ENCODE results near the gene PKP3.
"Not testable (repeated sequence)": the region's sequence is repeated elsewhere in the genome, so short reads cannot be mapped to it uniquely, and the experiment has no call there.

PKP3 gene, protein sequence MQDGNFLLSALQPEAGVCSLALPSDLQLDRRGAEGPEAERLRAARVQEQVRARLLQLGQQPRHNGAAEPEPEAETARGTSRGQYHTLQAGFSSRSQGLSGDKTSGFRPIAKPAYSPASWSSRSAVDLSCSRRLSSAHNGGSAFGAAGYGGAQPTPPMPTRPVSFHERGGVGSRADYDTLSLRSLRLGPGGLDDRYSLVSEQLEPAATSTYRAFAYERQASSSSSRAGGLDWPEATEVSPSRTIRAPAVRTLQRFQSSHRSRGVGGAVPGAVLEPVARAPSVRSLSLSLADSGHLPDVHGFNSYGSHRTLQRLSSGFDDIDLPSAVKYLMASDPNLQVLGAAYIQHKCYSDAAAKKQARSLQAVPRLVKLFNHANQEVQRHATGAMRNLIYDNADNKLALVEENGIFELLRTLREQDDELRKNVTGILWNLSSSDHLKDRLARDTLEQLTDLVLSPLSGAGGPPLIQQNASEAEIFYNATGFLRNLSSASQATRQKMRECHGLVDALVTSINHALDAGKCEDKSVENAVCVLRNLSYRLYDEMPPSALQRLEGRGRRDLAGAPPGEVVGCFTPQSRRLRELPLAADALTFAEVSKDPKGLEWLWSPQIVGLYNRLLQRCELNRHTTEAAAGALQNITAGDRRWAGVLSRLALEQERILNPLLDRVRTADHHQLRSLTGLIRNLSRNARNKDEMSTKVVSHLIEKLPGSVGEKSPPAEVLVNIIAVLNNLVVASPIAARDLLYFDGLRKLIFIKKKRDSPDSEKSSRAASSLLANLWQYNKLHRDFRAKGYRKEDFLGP

DNA sequence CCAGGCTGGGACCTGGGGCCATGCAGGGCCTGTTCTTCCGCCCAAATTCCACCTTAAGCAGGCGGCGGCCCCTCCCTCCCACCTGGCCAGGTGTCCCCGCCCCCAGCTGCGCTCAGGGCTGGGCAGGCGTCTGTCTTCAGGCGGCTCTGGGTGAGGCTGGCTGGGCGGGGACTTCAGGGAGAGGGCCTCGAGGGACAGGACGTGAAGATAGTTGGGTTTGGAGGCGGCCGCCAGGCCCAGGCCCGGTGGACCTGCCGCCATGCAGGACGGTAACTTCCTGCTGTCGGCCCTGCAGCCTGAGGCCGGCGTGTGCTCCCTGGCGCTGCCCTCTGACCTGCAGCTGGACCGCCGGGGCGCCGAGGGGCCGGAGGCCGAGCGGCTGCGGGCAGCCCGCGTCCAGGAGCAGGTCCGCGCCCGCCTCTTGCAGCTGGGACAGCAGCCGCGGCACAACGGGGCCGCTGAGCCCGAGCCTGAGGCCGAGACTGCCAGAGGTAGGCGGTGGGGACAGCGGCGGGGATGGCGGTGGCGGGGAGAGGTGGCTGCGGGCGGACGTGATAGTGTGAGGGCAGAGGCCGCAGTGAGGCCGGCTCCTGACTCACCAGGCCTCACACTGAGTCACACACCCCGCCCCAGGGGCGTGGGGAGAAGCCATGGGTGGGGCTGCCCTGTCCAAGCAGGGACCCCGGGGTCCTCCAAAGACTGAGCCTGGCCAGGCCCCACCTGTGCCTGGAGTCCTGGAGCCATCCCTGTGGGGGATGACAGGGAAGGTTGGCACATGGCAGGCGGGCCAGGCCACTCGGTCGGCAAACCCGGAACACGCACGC, at the start of gene PKP3:
Gene PKP3, plus strand, starts transcription at position 176 of the 824 bp plus-strand sequence. Its CDS starts 84 bp downstream, at position 260.
- DNase-seq = no peak

DNA sequence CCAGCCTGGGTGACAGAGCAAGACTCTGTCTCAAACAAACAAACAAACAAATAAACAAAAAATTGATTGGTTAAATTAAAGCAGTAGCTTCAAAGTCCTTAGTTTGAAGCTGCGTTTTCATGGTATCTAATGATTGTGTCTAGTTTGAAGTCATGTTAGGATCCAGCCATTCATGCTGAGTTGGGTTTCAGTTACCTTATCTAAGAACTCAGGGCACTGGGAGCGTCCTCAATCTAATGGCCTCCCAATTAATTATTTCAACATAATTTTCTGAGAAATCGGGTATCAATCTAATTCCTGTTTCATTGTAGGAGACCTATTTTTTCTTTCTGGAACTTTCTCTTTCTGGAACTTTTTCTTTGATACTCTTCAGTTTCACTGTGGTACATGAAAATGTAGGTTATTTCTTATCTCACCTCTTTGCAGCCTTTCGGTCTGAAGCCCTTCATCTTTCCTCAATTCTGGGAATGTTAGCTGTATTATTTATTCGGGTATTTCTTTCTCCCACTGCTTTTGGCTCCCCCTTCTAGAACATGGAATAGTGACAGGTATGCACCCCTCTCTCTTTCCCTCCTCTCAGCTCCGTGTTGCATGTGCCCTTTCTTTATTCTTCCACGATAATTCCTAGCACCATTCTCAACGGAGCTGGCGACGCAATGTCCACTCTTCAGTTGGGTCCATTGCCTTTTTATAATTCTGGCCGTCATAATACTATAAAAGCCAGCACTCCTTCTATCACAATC, 49.0 kb upstream of the PKP3 start:
- DNase-seq = no peak

DNA sequence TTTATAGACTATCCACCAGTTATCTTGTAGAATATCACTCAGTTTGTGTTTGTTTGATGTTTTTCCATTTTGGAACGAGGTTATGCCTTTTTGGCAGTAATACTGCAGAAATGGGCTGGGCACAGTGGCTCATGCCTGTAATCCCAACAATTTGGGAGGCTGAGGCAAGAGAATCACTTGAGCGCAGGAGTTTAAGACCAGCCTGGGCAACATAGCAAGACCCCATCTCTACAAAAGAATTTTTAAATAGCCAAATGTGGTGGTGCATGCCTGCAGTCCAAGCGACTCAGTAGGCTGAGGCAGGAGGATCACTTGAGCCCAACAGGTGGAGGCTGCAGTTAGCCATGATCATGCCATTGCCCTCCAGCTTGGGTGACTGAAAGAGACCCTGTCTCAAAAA, 47.5 kb upstream of the PKP3 start:
- no peak for DNase-seq

DNA sequence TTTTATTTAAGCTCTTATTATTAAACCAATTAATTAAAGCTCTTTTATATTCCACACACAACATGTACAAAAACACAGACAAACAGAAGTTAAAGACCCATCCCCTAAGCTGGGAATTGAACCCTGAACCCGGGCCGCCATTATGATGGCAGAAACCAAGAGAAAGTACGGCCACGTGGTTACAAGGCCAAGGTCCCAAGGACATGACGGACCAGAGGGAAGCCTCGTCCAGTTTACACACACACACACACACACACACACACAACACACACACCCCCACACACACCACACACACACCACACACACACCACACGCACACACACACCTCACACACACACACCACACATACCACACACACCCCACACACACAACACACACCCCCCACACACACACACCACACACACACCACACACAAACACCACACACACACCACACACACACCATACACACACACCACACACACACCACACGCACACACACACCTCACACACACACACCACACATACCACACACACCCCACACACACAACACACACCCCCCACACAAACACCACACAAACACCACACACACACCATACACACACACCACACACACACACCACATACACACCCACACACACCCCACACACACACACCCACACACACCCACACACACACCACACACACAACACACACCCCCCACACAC, 44.6 kb upstream of the PKP3 start:
- DNase-seq = not testable (repeated sequence)

DNA sequence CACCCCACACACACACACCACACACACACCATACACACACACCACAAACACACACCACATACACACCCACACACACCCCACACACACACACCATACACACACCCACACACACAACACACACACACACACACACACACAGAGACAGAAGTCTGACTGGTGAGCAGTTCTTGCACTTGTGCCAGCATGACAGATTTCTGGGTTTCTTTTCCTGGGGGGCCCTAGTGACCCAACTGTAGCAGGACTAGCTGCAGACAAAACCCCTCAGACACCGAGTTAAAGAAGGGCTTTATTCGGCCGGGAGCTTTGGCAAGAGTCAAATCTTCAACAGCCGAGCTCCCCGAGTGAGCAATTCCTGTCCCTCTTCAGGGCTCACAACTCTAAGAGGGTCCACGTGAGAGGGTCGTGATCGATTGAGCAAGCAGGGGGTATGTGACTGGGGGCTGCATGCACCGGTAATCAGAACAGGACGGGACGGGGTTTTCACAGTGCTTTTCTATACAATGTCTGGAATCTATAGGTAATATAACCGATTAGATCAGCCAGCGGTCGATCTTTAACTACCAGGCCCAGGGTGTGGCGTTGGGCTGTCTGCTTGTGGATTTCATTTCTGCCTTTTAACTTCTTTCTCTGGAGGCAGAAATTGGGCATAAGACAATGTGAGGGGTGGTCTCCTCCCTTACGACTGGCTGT, 43.8 kb upstream of the PKP3 start:
- DNase-seq = not testable (repeated sequence)

DNA sequence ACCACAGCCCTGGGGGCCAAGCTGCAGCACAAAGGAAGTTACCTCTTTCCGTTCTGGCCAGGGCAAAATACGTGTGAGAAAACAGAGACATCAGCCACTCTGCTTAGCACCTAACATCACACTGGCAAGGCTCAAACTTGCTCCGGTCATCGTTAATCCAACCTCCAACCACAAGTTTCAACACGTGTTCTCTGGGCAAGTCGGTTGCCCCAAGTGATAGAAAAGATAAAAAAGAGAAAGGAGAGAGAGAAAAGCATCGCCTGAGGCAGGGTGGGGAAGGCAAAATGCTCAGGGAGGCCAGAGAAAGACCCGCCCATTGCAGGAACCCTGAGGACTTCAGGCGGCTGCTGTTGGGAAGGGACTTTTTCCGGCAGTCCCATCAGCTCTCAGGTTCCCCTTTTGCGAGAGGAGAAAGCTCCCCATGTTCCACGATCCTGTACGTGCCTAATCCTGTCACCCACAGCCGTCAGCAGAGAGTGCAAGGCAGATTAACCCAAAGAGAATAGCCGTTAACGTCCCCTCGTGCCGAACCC, 43.2 kb upstream of the PKP3 start:
- DNase-seq = no peak

DNA sequence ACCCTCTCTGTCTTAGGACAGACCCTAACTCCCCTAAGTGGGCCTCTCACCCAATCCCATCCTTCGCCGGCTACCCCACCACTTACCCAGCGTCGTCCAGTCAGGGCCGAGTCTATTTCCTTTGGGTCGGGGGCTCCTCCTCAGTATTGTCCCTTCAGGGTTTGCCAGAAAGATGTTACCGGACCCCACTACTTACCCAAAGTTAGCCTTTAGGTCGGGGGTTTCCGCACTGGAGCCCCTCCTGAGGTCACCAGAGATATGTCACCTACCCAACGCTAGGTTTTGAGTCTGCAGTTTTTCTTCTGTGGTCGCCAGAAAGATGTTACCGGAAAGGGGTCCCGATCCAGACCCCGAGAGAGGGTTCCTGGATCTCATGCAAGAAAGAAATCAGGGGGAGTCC, 42.6 kb upstream of the PKP3 start:
- no peak for DNase-seq

DNA sequence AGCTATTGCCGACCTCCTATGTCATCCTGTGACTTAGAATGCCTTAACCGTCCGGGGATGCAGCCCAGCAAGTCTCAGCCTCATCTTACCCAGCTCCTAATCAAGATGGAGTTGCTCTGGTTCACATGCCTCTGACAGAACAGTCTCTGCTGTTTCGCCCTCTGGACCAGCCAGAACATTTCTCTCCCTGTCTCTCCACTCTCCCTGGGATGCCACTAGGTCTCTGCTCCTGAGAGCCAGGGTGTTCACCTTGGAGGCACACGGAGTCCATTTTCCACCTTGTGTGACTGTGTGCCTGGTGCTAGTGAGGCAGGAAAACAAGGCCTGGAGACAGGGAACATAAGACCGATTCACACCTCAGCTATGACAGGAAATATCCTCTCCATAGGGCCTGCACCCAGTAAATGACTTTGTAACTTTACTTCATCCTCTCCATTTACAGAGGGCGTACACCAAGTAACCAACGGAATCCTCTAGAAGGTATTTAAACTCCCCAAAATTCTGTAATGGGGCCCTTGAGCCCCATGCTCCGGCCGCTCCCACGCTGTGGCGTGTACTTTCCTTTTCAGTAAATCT, 41.5 kb upstream of the PKP3 start:
- DNase-seq = no peak

DNA sequence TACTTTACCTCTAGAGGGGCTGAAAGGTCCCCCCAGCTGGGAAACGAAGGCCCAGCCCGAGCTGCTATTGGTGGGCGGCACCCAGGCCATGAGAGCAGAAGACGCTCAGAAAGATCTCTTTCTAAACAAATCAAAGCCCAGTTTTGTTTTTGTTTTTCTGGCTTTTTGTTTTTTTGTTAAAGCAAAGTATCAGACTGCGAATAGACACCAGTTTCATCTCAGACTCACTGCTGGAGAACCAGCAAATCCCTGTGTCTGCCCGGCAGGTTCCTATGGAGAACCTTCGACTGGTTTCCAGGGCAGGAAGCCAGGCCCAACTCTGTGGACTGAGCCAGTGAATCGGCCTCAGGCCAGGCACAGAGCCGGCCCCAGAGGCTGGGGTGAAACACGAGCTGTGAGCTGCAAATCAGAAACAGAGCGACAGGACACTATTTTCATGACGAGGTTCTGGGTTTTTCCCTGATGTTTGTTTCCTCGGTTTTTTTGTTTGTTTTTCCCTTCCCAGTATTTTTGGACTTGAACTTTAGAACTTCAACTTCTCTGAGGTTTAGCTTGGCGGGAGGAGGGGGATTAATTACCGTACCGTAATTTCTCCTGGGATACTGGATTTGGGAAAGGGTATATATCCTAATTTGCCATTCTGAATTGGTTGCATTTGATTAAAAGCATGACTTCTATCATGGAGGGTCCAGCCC, 40.7 kb upstream of the PKP3 start:
- no peak for DNase-seq

DNA sequence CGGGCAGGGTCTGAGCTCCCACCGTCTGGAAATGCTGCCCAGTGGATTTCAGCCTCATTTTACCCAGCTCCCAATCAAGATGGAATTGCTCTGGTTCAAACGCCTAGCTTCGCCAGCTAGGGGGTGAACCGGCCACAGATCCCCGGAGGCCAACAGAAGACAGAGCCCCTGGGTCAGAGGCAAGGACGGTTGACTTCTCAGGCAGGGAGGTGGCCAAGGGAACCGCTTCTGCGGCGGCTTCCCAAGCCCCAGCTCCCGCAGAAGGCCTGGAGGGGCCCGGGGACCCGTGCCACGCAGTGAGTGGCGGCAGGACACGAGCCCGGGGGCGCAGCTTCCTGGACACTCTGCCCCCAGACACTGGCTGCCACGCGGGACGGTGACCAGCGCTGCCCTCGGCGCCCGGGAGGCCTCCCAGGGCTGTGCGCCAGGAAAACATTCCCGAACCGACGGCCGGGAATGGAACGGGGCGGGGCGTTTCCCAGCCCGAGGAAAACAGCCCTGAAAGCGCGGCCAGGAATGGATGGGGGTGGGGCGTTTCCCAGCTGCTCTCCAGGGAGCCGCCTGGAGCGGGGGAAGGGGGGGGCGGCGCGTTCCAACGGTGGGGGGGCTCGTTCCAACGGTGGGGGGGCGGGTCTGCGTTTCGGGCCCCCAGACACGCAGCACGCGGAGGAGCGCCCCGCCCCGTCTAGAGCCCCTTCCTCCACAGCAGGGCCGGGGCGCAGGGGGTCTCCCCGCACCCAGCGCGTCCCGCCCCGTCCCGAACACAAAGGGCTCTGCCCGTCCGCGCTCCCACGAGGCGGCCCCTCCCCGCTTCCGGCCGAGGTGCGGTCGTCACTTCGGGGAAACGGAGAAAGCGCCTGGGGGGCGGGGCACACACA, 38.2 kb upstream of the PKP3 start:
- peak; percentile 48 for DNase-seq

DNA sequence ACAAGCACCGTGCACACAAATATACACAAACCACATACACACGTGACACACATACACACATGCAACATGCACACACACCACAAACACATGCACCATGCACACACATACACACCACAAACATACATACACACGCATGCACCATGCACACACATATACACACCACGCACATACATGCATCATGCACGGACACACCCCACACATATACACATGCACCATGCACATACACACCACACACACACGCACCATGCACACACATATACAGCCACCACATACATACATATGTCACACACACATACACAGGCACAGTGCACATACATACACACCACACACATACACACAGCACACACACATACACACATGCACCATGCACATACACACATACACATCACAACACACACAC, 37.4 kb upstream of the PKP3 start:
- no peak for DNase-seq

DNA sequence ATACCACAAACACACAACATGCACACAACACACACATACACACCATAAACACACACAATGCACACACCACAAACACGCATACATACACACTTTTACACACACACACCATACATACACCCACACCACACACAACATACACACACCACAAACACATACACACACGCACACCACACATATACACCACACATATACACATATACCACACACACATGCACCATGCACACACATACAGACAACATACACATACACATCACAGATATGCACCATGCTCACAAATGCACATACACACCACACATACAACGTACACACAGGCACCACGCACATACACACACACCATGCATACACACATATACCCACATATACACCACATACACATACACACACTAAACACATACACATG, 36.4 kb upstream of the PKP3 start:
- no peak for DNase-seq

DNA sequence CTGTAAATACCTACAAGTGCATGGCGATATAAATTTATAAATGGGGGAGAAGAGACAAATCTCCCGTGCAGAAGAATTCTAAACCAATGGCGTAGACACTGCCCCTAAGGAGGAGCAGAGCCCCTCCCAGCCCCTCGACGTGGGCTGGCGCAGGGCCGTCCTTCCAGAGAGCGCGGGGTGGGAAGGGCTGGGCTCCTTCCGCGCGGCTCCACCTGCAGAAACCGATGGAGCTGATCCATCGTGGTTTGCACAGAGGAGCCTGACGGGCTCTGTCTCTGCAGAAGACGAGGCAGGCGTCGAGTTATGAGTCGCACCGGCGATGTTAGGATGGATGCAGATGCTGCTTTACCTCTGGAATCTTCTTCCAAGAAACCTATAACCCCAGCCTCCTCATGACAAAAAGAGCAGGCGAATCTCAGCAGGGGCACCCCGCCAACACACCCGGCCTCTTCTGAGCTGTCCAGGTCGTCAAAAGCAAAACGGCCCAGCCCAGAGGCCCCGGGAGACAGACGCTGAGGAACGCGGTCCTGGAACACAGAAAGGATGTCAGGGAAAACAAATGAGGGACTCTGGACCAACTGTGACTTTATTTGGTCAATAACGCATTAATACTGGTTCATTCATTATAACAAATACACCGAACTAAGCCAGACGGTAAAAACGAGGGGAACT, 35.7 kb upstream of the PKP3 start:
- DNase-seq = no peak

DNA sequence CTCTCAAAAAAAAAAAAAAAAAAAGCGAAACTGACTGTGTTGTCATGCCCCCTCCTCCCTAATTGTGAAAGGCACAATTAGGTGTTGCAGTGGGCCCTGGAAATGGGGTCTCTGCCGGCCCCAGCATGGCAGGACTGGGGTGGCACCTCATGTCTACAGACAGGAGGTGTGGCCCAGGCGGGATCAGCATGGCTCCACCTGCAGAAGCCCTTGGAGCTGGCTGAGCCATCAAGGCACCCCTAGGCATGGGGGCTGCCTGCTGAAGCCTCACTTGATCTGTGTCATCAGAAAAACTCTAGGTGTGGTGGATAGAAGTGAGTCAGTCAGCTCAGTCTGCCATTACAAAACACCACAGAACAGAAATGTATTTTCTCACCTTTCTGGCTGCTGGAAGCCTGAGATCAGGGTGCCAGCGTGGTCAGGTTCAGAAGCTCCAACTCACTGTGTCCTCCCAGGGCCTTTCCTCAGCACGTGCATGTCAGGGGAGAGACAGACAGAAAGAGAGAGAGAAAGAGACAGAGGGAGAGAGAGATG, 34.8 kb upstream of the PKP3 start:
- DNase-seq = no peak

DNA sequence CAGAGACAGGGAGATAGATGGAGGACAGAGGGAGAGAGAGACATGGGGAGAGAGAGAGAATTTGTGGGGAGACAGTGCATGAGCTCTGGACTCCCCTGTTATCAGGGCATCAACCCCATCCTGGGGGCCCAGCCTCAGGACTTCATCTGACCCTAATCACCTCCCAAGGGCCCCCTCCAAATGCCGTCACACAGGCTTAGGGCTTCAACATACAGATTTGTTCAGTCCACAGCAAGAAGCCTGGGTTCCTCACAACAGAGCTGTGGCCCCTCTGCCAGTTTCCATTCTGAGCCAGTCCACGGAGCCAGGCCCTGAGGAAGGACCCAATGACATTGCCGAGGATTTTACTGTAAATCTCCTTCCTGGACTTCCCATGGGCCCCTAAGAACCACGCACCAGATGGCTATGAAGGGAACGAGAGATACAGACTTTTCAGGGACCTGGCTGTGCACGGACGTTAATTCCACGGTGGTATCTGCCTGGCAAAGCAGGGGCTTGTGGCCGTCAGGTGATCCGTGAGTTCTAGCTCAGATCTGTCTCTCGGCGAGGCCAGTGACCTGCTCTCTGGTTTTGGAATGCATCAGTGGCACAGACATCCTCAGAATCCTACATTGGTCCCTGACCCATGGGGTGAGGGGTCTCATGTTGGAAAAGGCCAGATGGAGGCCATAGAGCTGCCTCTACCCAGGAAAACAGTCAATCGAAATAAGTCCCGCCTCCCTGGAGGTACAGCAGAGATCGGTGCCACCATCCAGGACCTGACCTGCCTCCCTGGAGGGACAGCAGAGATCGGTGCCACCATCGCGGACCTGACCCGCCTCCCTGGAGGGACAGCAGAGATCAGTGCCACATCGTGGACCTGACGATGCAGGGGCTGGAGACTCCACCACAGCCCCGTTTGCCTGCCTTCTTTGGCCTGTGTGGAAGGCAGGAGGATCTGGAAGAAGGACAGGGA, 33.4 kb upstream of the PKP3 start:
- no peak for DNase-seq

DNA sequence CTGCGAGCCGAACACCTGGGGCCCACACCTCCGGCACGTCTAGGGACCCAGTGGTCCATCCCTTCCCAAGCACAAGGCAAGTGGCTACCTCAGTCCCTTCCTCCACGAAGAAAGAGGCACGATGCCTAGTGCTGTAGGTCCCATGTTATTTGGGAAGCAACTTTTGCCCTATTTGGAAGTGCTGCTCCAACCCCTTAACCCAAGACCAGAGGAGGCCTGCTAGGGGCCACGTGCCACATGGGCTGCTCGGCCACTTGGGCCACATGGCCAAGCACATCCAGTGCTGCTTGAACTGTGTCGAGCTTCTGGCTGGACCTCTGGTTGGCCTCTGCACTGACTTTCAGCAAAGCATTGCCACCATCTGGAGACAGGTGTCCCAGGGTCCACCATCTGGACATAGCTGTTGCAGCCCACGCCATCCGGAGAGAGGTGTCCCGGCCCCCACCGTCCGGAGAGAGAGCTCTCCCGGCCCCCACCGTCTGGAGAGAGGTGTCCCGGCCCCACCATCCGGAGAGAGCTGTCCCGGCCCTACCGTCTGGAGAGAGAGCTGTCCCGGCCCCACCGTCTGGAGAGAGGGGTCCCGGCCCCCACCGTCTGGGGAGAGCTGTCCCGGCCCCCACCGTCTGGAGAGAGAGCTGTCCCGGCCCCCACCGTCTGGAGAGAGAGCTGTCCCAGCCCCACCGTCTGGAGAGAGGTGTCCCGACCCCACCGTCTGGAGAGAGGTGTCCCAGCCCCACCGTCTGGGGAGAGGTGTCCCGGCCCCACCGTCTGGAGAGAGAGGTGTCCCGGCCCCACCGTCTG, 31.2 kb upstream of the PKP3 start:
- no peak for DNase-seq

All from NCI-H345 (cell line).